ENCODE measurements around the gene COL4A6.
"Not testable (repeated sequence)": the region's sequence is repeated elsewhere in the genome, so short reads cannot be mapped to it uniquely, and the experiment has no call there.

Gene COL4A6

GRCh38 chrX:108399418-108400165 is 38.6 kb downstream of the COL4A6 start:
- DNase-seq (ENCODE audit: low spot score), result no peak

DNA sequence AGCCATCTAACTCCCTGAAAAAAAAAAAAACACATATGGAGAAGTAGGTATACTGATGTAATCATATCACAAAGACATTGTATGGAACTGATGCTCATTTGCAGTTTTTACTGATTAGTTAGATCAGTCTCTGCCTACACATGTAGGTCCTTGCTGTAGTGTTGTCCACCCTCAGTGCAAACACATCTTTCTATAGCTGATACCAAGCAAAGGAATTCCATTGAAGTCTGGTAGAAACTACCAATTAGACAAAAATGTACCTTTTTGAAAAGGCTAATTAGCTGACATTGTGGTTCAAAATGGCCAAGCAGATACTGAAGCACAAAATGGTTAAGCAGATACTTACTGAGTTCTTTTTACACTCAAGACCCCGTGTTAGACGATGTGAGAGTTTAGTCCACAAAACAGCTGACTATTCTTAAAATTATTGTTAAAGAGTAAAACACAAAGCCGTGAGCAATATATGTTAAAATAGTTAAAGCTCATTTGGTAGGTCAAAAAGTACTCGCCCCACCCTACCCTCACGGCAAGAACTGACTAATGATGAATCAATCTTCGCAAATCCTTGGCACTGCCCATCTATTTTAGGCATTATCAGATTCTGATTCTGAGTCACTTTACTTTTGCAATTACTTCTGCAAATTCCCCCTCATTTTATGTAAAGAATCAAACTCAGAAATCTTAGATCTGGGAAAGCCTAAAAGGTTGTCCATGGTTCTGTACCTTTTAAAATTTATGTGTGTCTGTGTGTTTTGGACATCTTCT is 40.4 kb downstream of the COL4A6 start:
- no peak for DNase-seq (ENCODE audit: low spot score)

- no peak for DNase-seq (ENCODE audit: low spot score)
These were observed 41.2 kb downstream of the COL4A6 start for GRCh38 chrX:108396986-108397385.

- DNase-seq (ENCODE audit: low spot score), result no peak
These were observed 41.9 kb downstream of the COL4A6 start for GRCh38 chrX:108396188-108396891.

- not testable (repeated sequence) for DNase-seq (ENCODE audit: low spot score)
These were observed 47.1 kb downstream of the COL4A6 start for GRCh38 chrX:108390976-108391717.

GRCh38 chrX:108384783-108385182 is 53.4 kb downstream of the COL4A6 start:
- no peak for DNase-seq (ENCODE audit: low spot score)

DNA sequence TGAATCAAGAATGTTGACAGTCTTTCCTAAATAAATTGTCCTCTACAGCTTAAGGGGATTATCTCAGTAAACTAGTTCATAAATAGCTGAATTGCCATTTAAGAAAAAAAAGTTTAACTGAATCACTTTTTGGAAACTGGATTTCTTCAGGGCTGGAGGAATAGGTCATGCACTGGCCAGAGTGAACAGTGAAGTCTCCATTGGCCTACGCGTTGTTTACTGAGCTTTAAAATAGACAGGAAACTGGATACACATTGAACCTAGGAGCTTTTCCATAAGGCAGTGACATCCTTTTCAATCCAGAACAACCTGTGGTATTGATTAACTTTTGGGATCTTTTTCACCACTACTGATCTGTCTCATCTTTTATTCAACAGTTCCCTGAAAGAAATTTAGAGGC is 58.0 kb downstream of the COL4A6 start:
- no peak for DNase-seq (ENCODE audit: low spot score)

GRCh38 chrX:108376821-108377220 is 61.4 kb downstream of the COL4A6 start:
- DNase-seq (ENCODE audit: low spot score), result not testable (repeated sequence)

DNA sequence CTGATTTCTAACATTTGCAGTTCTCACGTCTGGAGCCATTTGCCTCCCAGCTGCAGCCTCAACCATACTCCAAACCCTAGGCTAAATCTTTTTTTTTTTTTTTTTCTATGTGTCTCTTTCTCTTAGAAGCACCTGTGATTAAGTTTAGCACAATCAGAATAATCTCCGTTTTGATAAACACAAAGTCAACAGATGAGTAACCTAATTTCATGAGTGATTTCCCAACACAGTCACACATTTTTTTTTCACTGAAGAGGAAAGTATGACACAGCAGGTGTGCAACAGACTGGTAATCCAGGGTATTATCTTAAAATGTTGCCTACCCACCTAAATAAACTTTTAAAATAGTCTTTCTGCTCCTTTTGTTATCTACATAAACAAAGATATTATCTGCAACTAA is 62.6 kb downstream of the COL4A6 start:
- not testable (repeated sequence) for DNase-seq (ENCODE audit: low spot score)

- no peak for DNase-seq (ENCODE audit: low spot score)
These were observed 71.4 kb downstream of the COL4A6 start for GRCh38 chrX:108366644-108367406.

GRCh38 chrX:108362026-108362425 is 76.2 kb downstream of the COL4A6 start:
- no peak for DNase-seq (ENCODE audit: low spot score)

DNA sequence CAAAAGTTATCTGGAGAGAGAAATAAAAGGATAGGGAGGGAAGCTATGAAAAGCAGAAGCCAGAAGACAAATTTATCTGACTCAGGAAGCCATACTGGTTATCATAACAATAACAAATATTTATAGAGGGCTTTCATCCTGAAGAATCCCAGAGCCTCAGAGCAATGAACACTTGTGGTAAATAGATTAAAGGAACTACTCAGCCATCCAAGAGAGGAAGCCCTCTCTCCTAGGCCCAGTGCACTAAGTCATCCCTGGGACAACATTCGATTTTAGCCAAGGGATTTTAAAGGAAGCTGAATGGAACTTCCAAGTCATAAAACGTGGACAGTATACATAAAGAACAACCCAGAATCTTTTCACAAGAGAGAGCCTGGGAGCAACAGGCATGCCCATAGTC is 76.9 kb downstream of the COL4A6 start:
- no peak for DNase-seq (ENCODE audit: low spot score)

- no peak for DNase-seq (ENCODE audit: low spot score)
These were observed 78.2 kb downstream of the COL4A6 start for GRCh38 chrX:108359806-108360602.

- no peak for DNase-seq (ENCODE audit: low spot score)
These were observed 84.8 kb downstream of the COL4A6 start for GRCh38 chrX:108353452-108353851.

DNA sequence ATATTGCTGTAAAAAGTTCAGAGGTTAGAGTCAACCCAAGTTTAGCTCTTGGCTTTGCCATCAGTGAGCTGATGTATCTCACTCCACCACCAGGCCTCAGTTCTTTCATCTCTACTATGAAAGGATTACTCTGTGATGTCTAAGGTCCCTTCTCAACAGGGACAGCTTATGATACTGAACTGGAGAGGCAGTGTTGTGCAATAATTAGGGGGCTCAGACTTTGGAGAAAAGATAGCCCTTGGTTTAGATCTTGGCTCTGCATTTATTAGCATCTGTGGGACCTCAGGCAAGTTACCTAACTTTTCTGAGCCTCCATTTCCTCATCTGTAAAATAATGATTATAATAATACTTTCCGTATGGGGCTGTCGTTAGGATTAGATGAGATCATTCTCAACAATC is 89.0 kb downstream of the COL4A6 start:
- DNase-seq (ENCODE audit: low spot score), result no peak

GRCh38 chrX:108348525-108348924 is 89.7 kb downstream of the COL4A6 start:
- DNase-seq (ENCODE audit: low spot score), result no peak

- no peak for DNase-seq (ENCODE audit: low spot score)
These were observed 90.4 kb downstream of the COL4A6 start for GRCh38 chrX:108347800-108348199.

DNA sequence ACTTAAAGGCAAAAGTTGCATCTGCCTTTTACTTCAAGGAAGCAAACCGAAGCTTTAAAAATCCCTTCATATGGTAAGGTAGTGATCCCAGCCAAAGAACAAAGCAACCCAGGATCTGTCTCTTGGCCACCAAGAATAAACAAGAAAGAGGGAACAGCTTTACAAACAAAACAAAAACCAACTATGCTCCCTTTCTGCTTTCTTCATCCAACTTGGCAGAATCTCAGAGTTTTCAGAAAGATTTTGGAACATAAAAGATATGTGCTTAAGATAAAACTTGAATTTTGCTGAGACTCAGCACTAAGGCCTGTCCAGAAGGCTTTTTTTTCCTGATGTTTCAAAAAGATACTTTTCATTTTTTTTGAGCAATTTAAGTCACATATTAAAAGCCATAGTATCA is 94.0 kb downstream of the COL4A6 start:
- DNase-seq (ENCODE audit: low spot score), result no peak

DNA sequence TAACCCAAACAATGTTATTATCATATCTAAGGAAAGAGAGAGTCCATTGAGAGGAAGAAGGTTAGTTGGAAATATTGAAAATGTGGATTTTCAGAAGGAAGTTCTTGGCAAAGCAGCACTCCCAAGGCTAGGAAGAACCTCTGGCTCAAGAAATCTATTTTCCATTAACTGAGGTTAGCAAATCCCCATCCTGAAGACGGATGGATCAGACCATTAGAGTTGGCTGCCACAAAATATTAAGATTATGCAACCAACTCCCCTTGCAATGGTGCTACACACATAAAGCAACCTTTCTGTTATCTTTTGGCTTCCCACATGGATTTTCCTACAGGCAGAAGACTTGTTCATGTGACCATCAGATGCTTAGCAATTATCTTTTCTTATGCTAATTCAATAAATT is 96.3 kb downstream of the COL4A6 start:
- DNase-seq (ENCODE audit: low spot score), result no peak

- no peak for DNase-seq (ENCODE audit: low spot score)
These were observed 105.9 kb downstream of the COL4A6 start for GRCh38 chrX:108332281-108332680.

Measured in HuH-7.5 (cell line).